ENCODE data around the gene PNPLA2.

DNA sequence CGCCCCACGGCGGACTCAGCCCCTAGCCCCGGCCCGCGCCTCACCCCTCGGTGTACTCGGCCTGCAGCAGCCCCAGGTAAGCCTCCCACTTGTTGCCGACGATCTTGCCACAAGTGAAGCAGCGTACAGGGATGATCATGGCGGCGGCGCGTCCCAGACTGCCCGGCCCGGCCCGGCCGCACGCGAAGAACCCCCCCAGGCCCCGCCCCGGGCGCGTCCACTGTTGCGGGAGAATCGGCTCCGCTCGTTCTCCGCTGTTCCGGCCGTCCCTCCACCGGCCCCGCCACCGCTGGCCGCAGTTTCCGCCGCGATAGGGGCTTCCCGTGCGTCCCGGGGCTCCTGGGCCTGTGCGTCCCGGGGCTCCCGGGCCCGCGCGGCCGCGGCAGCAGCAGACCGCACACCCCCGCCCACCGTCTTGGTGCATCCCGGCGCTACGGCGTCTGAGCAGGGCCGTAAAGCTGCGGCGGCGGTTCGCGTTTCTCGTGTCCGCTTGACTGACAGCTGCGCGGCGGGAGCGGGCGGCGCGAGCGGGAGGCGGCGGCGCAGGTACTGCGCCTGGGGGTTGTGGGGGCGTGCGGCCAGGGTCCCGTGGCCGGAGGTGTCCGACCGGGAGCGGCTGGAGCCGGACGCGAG is 23.8 kb downstream of the PNPLA2 start, which contains the start of the genes POLR2L and TSPAN4:
- TF ChIP-seq, protein P1, sequence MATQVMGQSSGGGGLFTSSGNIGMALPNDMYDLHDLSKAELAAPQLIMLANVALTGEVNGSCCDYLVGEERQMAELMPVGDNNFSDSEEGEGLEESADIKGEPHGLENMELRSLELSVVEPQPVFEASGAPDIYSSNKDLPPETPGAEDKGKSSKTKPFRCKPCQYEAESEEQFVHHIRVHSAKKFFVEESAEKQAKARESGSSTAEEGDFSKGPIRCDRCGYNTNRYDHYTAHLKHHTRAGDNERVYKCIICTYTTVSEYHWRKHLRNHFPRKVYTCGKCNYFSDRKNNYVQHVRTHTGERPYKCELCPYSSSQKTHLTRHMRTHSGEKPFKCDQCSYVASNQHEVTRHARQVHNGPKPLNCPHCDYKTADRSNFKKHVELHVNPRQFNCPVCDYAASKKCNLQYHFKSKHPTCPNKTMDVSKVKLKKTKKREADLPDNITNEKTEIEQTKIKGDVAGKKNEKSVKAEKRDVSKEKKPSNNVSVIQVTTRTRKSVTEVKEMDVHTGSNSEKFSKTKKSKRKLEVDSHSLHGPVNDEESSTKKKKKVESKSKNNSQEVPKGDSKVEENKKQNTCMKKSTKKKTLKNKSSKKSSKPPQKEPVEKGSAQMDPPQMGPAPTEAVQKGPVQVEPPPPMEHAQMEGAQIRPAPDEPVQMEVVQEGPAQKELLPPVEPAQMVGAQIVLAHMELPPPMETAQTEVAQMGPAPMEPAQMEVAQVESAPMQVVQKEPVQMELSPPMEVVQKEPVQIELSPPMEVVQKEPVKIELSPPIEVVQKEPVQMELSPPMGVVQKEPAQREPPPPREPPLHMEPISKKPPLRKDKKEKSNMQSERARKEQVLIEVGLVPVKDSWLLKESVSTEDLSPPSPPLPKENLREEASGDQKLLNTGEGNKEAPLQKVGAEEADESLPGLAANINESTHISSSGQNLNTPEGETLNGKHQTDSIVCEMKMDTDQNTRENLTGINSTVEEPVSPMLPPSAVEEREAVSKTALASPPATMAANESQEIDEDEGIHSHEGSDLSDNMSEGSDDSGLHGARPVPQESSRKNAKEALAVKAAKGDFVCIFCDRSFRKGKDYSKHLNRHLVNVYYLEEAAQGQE (IDR thresholded peaks at IDR 0.05; ENCODE audit: insufficient read depth in 1 of 2, low read depth in 2 of 2, low read length in 2 of 2), result 0 out of 4 replicates have a peak, but pooled peaks of 1 of the 2 experiments have one; percentile 19
- TF ChIP-seq TAF1 (IDR thresholded peaks at IDR 0.05; ENCODE audit: borderline replicate concordance, insufficient read depth, low read length) (peak; percentile 88; the same call in 1 of the 2 replicates), POLR2AphosphoS5 (IDR thresholded peaks at IDR 0.05; ENCODE audit: low read depth, low read length) (peak; percentile 99), SIN3A (IDR thresholded peaks at IDR 0.05; ENCODE audit: borderline replicate concordance, insufficient read depth, low read length) (peak; percentile 97; the same call in 1 of the 2 replicates), FOXP2 (optimal IDR thresholded peaks at IDR 0.05; ENCODE audit: borderline replicate concordance, extremely low read depth, extremely low read length, insufficient read depth) (no peak)
